Ishikawa (cell line): ENCODE data around the gene KCNQ1OT1.

ENCODE experiments used
- CEBPB ChIP-seq: IDR thresholded peaks from 2 replicates; pipeline ENCODE4 v1.6.1; 2012
- EGR1 ChIP-seq: IDR thresholded peaks from 2 replicates; pipeline ENCODE4 v1.6.1; 2012
- EP300 ChIP-seq: IDR thresholded peaks from 2 replicates; pipeline ENCODE4 v1.6.1; 2012; ENCODE audit warnings: borderline replicate concordance
- FOXM1 ChIP-seq: IDR thresholded peaks from 2 replicates; pipeline ENCODE4 v1.6.1; 2012; ENCODE audit warnings: low read depth, borderline replicate concordance
- MAX ChIP-seq: IDR thresholded peaks from 2 replicates; pipeline ENCODE4 v1.6.1; 2012
- NFIC ChIP-seq: IDR thresholded peaks from 2 replicates; pipeline ENCODE4 v1.6.1; 2012
- RAD21 ChIP-seq: IDR thresholded peaks from 2 replicates; pipeline ENCODE4 v1.6.1; 2012; ENCODE audit warnings: low read depth
- REST ChIP-seq: IDR thresholded peaks from 2 replicates; pipeline ENCODE4 v1.6.1; 2012; ENCODE audit warnings: low read depth, mild to moderate bottlenecking
- TAF1 ChIP-seq: IDR thresholded peaks from 2 replicates; pipeline ENCODE4 v1.6.1; 2012; ENCODE audit warnings: low read depth, mild to moderate bottlenecking
- TCF12 ChIP-seq: IDR thresholded peaks from 2 replicates; pipeline ENCODE4 v1.6.1; 2012; ENCODE audit warnings: low read depth
- USF1 ChIP-seq: IDR thresholded peaks from 2 replicates; pipeline ENCODE4 v1.6.1; 2012

GRCh38 chr11:2655834-2656622 lies 43.8 kb downstream of the KCNQ1OT1 start:
- no peak for TF ChIP-seq MAX
- no peak for TF ChIP-seq EP300
- TF ChIP-seq CEBPB: no peak
- no peak for TF ChIP-seq RAD21
- TF ChIP-seq NFIC: no peak
- no peak for TF ChIP-seq USF1
- no peak for TF ChIP-seq TAF1
- no peak for TF ChIP-seq REST
- TF ChIP-seq EGR1: no peak
- no peak for TF ChIP-seq TCF12
- TF ChIP-seq FOXM1: no peak
